C1 segment of cervical spinal cord (tissue), 14 donors: ENCODE results near the gene GRK1.
"Not testable (repeated sequence)": the region's sequence is repeated elsewhere in the genome, so short reads cannot be mapped to it uniquely, and the experiment has no call there.

Experiments used
- DNase-seq, 14 donors: peaks; one replicate each; lab custom pipeline; 2025; lab: John Stamatoyannopoulos, UW

Gene GRK1

GRCh38 chr13:113743366-113744195 is 76.6 kb downstream of the GRK1 start:
- no peak for DNase-seq

DNA sequence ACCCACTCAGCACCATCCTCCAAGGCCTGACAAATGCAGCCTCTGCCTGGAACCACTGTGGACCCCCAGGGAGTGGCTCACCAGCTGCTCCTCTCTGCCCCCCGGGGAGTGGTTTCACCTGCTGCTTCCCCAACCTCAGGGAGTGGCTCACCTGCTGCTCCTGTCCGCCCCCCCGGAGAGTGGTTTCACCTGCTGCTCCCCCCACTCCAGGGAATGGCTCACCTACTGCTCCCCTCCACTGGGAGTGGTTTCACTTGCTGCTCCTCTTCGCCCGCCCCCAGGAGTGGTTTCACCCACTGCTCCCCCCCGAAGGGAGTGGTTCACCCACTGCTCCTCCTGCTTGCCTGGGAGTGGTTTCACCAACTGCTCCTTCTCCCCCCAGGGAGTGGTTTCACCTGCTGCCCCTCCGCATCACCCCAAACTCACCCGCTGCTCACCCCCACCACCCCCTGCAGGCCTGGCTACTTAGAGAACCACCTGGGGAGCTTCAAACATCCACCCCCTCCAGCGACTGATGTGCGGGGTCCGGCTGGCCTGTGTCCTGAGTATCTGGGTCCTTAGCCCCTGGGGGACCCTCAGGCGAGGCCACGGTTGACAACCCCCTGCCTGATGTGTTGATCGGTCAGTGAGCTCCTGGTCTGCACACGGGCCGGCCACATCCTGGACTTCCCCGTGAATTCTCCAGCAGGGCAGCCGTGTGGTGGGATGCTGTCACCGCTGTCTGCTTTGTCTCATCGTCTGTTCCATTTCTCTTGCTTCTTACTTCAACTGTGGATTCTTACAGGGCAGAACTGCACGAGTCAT is 77.4 kb downstream of the GRK1 start:
- no peak for DNase-seq

- no peak for DNase-seq
Measured at GRCh38 chr13:113745059-113745458, 78.0 kb downstream of the GRK1 start.

DNA sequence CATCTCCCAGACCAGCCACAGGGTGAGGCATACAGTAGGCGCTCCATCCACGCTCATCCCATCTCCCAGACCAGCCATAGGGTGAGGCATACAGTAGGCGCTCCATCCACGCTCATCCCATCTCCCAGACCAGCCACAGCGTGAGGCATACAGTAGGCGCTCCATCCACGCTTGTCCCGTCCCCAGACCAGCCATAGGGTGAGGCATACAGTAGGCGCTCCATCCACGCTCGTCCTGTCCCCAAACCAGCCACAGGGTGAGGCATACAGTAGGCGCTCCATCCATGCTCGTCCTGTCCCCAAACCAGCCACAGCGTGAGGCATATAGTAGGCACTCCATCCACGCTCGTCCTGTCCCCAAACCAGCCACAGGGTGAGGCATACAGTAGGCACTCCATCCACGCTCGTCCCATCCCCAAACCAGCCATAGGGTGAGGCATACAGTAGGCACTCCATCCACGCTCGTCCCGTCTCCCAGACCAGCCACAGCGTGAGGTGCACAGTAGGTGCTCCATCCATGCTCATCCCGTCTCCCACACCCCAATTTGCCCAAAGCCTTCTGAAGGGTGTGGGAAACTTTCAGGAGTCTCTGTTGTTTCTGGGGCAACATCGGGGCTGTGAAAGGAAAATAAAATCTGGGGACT is 78.6 kb downstream of the GRK1 start:
- not testable (repeated sequence) for DNase-seq

- DNase-seq = no peak
Measured at GRCh38 chr13:113746143-113746525, 79.1 kb downstream of the GRK1 start.

- DNase-seq = no peak
Measured at GRCh38 chr13:113746671-113747070, 79.7 kb downstream of the GRK1 start.

DNA sequence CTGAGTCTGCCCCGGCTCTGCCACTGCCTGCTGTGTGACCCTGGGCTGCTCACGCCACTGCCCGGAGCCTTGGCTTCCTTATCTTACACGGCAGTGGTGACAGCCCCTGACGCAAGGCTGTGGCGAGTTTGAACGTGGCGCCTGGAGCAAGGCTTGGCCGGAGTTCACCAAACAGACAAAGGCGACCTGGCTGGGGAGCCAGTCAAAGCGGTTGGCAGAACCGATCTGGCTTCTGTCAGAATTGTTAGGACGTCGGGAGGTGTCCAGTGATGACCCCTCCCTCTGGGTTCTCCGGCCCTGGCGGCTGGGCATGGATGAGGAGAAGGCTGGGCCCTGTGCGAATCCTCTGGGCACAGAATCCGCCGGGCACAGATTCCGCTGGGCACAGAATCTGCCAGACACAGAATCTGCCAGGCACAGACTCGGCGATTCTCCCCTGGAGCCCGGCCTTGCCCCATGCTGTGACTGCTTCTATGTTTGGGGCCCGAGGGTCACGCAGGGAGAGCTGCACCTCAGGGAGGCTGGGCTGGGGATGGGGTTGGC is 80.3 kb downstream of the GRK1 start:
- peak in 1 of 14 donors; percentile 9 for DNase-seq

DNA sequence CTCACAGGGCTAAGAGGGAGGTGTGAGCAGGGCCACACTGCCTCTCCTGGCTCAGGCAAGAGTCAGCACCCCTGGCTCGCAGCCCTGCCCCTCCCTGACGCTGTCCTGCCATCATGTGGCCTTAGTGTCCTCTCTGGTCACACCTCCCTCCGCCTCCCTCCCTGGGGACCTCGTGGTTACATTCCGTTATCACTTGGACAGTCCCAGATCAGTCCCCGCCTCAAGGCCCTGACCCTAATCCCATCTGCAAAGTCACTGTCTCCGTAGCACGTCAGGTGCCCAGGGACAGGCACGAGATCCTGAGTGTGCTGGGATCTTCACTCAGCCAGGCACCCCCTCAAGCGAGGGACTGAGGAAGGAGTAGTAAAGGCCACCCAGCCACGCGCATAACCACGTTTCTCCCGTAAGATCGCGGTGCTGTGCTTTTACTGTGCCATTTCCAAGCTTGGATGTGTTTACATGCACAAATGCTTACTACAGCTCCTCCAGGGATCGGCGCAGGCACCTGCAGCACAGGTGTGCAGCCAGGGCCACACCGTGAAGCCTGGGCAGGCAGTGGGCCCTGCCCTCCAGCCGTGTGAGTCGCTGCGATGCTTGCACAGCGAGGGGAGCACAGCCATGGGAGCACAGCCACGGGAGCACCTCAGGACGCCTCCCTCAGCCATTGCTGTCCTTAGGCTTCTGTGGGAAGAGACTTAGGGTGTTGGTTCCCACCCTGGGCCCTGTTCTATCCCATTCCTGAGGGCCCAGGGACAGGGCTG is 81.3 kb downstream of the GRK1 start:
- DNase-seq = no peak

- no peak for DNase-seq
Measured at GRCh38 chr13:113748862-113749451, 81.9 kb downstream of the GRK1 start.

DNA sequence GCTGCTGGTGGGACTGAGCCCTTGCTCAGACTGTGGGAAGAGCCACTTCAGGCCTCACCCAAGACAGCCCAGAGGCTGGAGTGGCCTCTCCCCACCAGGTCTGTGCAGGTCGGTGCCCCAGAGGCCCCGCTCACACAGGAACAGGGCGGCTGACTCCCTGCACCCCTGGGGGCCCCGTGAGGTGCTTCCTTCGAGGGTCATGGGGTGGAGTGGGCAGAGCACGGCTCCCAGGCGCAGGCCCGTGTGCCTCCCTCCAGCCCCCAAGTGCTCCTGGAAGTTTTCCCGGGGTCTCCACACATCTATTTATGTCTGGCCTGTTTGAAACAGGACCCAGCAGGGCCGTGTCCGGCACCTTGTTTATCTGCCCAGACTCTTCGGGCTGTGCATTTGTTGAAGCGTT is 82.5 kb downstream of the GRK1 start:
- DNase-seq = no peak

- DNase-seq = no peak
Measured at GRCh38 chr13:113749967-113750366, 82.9 kb downstream of the GRK1 start.

DNA sequence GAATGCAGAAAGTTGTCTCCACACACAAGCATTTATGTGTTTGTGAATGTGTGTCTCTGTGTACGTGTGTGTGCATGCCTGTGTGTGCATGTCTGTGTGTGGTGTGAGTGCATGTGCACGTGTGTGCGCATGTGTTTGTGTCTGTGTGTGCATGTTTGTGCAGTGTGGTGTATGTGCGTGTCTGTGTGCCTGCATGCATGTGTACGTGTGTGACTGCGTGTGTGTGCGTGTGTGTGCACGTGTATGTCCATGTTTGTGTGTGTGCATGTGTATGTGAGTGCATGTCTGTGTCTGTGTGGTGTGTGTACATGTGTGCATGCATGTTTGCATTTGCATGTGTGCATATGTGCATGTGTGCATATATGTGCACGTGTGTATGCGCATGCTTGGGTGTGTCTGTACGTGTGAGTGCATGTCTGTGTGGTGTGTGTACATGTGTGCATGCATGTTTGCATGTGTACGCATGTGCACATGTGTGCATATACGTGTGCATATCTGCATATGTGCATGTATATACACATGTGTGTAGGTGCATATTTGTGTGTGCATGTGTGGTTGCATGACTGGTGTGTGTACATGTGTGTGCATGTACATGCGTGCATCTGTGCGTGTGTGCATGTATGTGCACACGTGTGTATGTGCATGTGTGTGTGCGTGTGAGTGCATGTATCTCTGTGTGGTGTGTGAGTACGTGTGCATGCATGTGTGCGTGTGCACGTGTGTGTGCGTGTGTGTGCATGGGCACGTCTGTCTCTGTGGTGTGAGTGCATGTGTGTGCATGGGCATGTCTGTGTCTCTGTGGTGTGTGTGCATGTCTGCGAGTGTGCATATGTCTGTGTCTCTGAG is 83.8 kb downstream of the GRK1 start:
- no peak for DNase-seq

GRCh38 chr13:113751491-113751890 is 84.5 kb downstream of the GRK1 start:
- no peak for DNase-seq

DNA sequence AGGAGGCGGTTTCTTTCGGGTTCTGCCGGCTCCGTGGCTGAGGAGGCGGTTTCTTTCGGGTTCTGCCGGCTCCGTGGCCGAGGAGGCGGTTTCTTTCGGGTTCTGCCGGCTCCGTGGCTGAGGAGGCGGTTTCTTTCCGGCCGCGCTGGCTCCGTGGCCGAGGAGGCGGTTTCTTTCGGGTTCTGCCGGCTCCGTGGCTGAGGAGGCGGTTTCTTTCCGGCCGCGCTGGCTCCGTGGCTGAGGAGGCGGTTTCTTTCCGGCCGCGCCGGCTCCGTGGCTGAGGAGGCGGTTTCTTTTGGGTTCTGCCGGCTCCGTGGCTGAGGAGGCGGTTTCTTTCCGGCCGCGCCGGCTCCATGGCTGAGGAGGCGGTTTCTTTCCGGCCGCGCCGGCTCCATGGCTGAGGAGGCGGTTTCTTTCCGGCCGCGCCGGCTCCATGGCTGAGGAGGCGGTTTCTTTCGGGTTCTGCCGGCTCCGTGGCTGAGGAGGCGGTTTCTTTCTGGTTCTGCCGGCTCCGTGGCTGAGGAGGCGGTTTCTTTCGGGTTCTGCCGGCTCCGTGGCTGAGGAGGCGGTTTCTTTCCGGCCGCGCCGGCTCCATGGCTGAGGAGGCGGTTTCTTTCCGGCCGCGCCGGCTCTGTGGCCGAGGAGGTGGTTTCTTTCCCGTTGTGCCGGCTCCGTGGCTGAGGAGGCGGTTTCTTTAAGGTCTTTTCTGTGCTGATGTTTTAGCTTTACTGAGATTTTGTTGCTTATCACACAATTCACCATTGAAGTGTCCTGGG is 85.4 kb downstream of the GRK1 start:
- not testable (repeated sequence) for DNase-seq

GRCh38 chr13:113753171-113753570 is 86.2 kb downstream of the GRK1 start:
- no peak for DNase-seq

DNA sequence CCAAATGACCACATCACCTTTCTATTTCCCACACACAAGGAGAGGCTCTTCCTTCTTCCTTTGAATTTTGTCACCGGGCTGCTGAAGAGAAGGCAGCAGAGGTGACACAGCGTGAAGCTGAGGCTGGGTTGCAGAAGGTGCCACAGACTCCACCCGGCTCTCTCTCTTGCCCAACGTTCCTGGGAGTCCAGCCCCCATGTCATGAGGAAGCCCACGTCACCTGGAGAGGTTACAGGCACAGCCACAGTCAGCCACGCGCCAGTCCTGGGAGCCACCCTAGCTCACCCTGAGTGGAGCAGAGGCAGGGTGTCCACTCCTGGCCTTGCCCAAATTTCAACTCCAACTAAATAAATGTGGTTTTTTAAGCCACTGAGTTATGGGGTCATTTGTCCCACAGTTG is 87.2 kb downstream of the GRK1 start:
- DNase-seq = no peak

DNA sequence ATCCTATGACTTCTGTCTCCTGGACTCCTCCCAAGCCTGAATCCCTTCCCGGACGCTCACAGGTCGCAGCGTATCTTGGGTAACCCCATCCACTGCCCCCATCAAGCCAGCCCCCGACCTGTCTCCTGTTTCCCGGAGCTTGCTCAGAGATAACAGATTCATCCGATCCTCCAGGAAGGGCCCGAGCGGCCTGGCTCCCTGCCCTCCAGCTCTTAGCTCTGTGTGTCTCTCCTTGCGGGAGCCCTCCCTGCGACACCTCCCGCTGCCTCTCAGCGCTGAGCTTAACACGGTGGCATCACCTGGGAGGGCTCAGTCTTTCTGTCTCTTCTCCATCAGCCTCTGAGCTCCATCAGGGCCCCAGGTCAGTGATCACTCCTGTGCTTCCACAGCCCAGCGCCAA is 87.7 kb downstream of the GRK1 start:
- DNase-seq = no peak

DNA sequence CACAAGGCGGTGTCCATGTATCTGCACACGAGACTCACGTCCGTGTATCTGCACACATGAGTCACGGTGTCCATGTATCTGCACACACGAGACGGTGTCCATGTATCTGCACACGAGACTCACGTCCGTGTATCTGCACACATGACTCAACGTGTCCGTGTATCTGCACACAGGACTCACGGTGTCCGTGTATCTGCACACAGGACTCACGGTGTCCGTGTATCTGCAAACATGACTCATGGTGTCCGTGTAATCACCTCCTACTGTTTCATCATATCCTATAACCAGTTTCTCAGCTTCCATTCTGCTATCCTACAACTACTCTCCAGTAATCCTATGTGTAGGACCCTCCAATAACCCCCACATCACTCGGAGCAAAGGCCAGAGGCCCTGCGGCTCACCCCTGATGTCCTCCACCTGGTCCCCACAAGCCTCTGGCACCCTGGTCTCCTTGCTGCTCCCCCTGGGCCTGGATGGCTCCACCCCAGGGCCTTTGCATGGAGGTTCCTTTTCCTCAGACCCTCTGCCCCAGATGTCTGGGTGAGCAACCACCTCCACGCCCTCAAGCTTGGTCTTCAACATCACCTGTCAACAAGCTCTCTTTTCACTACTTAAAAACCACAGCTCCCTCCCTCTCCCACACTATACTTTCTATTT is 89.5 kb downstream of the GRK1 start:
- DNase-seq = no peak
